ENCODE results near the gene RHOBTB3.

DNA sequence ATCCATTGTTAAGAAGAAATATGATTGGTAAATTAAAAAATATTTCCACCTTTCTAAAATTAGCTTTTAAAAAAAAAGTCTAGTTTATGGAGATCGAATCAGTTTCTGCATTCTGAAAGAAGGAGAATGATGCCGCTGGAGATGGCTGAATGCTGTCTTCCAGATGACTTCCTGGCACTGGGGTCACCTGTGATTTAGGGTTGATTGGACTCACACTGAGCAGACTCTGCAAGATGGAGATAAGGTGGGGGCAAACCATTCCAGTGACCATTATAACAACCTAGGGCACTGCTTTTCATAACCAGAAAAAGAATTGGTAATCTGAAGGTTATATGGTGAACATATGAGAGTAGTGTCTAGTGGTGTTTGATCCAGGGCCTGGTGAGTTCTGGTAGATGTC is 40.8 kb downstream of the RHOBTB3 start:
- TF ChIP-seq POLR2A (IDR thresholded peaks at IDR 0.05) (no peak), CTCF (IDR thresholded peaks at IDR 0.05) (no peak)
